HFFc6 (cell line): ENCODE measurements around the gene SREBF1. TPM values are rescaled to one million over a fixed set of nuclear protein-coding genes. Genes with fewer than 3 reads are reported as not detected.

Experiments used
- DNase-seq: peaks from one replicate; pipeline ENCODE4 v3.0.0-alpha.2; 2018
- H3K27ac Mint-ChIP-seq: 2 replicates; pipeline ENCODE4 v1.8.0; 2020; ENCODE audit warnings: mild to moderate bottlenecking, mixed read lengths
- H3K27me3 Mint-ChIP-seq: 2 replicates; pipeline ENCODE4 v1.8.0; 2021; ENCODE audit warnings: mild to moderate bottlenecking, moderate library complexity, mixed read lengths; ENCODE audit not compliant: insufficient read depth
- H3K36me3 Mint-ChIP-seq: 2 replicates; pipeline ENCODE4 v1.8.0; 2021; ENCODE audit warnings: low read depth, mixed read lengths
- H3K4me1 Mint-ChIP-seq: 2 replicates; pipeline ENCODE4 v1.8.0; 2020; ENCODE audit warnings: low read depth, mixed read lengths
- H3K4me3 Mint-ChIP-seq: 2 replicates; pipeline ENCODE4 v1.8.0; 2020; ENCODE audit warnings: mild to moderate bottlenecking, moderate library complexity, mixed read lengths
- H3K9me3 Mint-ChIP-seq: 2 replicates; pipeline ENCODE4 v1.8.0; 2020; ENCODE audit warnings: mild to moderate bottlenecking, mixed read lengths
- CTCF ChIP-seq: fragments of 200-600 bp; sonication (generic); IDR thresholded peaks from 2 replicates; pipeline ENCODE4 v1.5.0; 2021; ENCODE audit warnings: antibody characterized with exemption, mild to moderate bottlenecking
- total RNA-seq, 6 experiments: library from RNA; stranded (reverse); fragmentation: NEBNext Ultra II Directional; extraction: Animal tissue kit (Norgen Biotek cat#: 25700); gene quantifications; 2 replicates in 1 of 6; 3 replicates in 5 of 6; pipeline ENCODE4 v1.2.3, GENCODE V29; 2021

The SREBF1 gene
- total RNA-seq, 6 experiments from 2014 or later, result 34.9 to 51.7 (median 40.5) TPM

DNA sequence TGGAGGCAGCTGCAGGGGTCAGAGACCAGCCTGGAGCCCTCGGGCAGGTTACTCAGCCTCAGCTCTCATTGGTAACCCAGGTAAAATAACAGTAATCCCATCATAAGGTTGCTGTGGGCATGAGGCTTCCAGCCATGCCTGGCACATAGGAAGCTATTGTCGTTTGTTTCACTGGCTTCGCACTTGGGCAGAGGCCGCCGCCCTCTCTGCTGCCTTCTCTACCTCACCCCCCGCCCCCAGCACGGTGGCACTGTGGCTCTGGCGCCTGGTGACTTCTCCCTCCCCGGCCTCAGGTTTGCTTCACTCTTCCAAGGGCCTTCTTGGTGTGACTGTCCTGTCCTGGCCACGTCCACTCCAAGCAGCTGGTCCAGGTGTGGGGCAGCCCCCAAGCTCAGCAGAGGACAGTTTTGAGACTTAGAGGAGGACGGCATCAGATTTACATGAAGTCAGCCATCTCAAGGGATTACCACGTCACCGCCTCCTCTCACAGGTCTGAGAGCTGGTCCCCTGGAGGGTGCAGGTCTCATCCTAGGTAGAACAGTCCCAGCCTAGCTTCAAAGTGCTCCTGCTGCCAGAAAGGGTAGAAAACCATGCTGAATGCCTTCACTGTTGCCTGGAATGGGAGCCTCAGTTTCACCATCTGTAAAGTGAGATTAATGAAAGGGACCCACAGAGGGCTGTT, 34.8 kb downstream of the SREBF1 start:
- no peak for DNase-seq
- Mint-ChIP-seq H3K4me1 (peaks cover 6% of the 10 kb centered on the region; the same call in 1 of the 2 replicates), H3K36me3 (peaks cover 19% of the 10 kb centered on the region), H3K27ac (no peak overlapping the region), H3K9me3 (no peaks in the 10 kb centered on the region), H3K4me3 (no peak overlapping the region), H3K27me3 (peaks cover 17% of the 10 kb centered on the region)
- no peak for TF ChIP-seq CTCF

DNA sequence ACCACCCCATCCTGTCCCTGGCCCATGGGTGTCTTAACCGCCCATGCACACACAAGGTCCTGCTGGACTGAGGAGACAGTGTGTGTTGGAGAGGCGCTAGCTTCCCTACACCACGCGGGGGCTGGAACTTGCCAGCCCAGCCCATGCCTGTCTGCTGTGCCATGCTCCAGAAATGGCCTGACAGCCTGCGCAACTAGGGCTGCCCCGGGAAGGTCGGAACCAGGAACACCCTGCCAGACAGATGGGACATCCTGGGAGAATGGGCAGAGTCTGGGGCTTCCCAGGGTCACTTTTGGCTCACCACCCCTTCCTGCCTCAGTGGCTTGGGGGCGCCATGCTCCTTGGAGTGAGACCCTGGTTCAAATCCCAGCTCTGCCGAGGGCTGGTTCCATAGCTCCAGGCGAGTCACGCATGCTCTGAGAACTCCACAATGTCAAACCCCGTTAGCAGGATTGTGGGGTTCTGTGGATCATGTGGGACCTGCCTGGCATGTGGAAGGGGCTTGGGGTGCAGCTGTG, 36.2 kb downstream of the SREBF1 start:
- TF ChIP-seq CTCF, result no peak; the same call in 1 of the 2 replicates
- H3K27me3 Mint-ChIP-seq, result peaks cover 10% of the 10 kb centered on the region
- DNase-seq, result no peak
- H3K4me1 Mint-ChIP-seq, result peaks cover 2% of the 10 kb centered on the region; the same call in 1 of the 2 replicates
- H3K27ac Mint-ChIP-seq, result no peak overlapping the region
- H3K36me3 Mint-ChIP-seq, result peaks cover 13% of the 10 kb centered on the region
- H3K9me3 Mint-ChIP-seq, result no peaks in the 10 kb centered on the region
- no peak overlapping the region for H3K4me3 Mint-ChIP-seq

DNA sequence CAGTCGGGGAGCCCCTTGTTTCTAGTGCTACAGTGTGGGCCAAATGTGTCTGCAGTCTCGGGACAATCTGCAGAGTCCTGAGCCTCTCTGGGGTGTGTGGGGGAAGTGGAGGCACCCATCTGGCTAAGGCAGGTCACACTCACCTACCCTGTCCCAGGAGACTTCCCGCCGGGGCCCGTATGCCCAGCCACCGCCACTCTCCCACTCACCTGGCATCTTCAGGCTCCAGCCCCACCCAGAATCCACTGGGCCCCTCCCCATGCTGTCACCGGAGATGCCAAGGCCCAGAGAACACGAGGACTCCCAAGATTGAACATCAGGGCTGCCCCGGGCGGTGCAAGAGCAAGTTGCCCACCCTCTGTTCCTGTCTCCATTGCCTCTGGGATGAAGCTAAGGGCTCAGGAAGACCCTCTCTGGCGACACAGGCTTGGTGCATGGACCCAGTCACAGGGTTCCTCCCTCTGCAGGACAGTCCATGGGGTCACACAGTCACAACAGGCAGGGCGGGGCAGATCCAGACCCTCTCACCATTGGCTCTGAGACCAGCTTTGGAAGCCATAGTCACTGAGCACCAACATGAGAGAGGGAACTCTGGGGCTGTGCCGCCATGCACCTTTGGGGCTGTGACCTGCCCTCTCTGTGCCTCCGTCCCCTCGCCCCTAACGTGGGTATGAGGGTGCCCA, 38.1 kb downstream of the SREBF1 start:
- Mint-ChIP-seq H3K27me3 (peaks cover 7% of the 10 kb centered on the region), H3K4me1 (no peaks in the 10 kb centered on the region), H3K27ac (no peak overlapping the region), H3K36me3 (peaks cover 5% of the 10 kb centered on the region; the same call in 1 of the 2 replicates), H3K9me3 (no peaks in the 10 kb centered on the region), H3K4me3 (no peak overlapping the region)
- TF ChIP-seq CTCF, result no peak
- no peak for DNase-seq

DNA sequence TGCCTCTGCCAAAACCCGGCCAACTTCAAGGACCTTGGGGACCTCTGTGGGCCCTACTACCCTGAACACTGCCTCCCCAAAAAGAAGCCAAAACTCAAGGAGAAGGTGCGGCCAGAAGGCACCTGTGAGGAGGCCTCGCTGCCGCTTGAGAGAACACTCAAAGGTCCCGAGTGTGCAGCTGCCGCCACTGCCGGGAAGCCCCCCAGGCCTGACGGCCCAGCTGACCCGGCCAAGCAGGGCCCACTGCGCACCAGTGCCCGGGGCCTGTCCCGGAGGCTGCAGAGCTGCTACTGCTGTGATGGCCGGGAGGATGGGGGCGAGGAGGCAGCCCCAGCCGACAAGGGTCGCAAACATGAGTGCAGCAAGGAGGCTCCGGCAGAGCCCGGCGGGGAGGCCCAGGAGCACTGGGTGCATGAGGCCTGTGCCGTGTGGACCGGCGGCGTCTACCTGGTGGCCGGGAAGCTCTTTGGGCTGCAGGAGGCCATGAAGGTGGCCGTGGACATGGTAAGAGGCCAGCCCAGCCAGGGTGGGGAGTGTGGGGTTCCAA, 38.7 kb downstream of the SREBF1 start:
- no peaks in the 10 kb centered on the region for H3K4me1 Mint-ChIP-seq
- peaks cover 5% of the 10 kb centered on the region; the same call in 1 of the 2 replicates for H3K36me3 Mint-ChIP-seq
- DNase-seq, result no peak
- H3K9me3 Mint-ChIP-seq, result no peaks in the 10 kb centered on the region
- no peak for TF ChIP-seq CTCF
- no peak overlapping the region for H3K4me3 Mint-ChIP-seq
- no peak overlapping the region for H3K27ac Mint-ChIP-seq
- H3K27me3 Mint-ChIP-seq, result peaks cover 7% of the 10 kb centered on the region

GRCh38 chr17:17797119-17797809, 39.5 kb downstream of the SREBF1 start:
- Mint-ChIP-seq H3K27ac (no peak overlapping the region), H3K9me3 (no peaks in the 10 kb centered on the region), H3K36me3 (peaks cover 5% of the 10 kb centered on the region; the same call in 1 of the 2 replicates), H3K4me3 (no peak overlapping the region), H3K27me3 (peaks cover 7% of the 10 kb centered on the region), H3K4me1 (no peaks in the 10 kb centered on the region)
- no peak for TF ChIP-seq CTCF
- DNase-seq, result no peak
